DMS153 treated with DMSO at 0.1 percent for 48 hours (cell line): ENCODE results near the gene AP3S2.
A peak's percentile ranks its signal among the peaks of the same experiment; 100 is the strongest.
"Not testable (repeated sequence)": the region's sequence is repeated elsewhere in the genome, so short reads cannot be mapped to it uniquely, and the experiment has no call there.

Source experiments
- DNase-seq: peaks from one replicate; lab custom pipeline; 2025; ENCODE audit not compliant: unreplicated experiment; lab: John Stamatoyannopoulos, UW

The AP3S2 gene

GRCh38 chr15:89903858-89904130, 10.0 kb upstream of the AP3S2 start:
- DNase-seq, result no peak

GRCh38 chr15:89903015-89903857, 9.4 kb upstream of the AP3S2 start:
- no peak for DNase-seq

GRCh38 chr15:89900849-89901248, 7.1 kb upstream of the AP3S2 start:
- DNase-seq, result no peak

DNA sequence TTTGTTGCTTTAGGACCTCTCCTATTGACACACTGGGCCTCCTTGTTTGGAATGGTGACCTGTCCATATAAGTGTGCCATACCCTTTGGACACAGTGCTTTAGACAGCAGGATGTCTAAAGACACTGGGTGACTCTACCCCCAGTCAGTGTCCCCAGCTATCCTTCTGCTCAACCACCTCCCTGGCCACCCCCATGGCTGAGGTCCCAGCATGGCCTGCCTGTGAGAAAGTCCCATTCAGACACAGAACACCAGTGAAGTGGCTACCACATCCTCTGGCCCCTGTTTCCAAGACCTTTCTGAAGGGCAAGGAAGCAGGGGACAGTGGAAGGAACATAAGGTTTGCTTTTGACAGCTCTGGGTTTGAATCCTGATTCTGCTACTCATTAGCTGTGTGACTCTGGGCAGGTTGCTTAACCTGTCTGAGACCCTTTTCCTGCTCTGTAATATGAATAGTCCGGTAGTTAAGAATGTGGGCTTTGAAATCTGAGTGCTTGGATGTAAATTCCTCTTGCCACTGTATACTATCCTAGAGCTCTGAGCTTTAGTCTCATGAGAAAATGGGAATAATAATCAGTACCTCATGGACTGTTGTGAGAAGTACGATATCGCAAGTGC, 6.3 kb upstream of the AP3S2 start:
- no peak for DNase-seq

- no peak for DNase-seq
These were observed 5.6 kb upstream of the AP3S2 start for GRCh38 chr15:89899295-89899945.

DNA sequence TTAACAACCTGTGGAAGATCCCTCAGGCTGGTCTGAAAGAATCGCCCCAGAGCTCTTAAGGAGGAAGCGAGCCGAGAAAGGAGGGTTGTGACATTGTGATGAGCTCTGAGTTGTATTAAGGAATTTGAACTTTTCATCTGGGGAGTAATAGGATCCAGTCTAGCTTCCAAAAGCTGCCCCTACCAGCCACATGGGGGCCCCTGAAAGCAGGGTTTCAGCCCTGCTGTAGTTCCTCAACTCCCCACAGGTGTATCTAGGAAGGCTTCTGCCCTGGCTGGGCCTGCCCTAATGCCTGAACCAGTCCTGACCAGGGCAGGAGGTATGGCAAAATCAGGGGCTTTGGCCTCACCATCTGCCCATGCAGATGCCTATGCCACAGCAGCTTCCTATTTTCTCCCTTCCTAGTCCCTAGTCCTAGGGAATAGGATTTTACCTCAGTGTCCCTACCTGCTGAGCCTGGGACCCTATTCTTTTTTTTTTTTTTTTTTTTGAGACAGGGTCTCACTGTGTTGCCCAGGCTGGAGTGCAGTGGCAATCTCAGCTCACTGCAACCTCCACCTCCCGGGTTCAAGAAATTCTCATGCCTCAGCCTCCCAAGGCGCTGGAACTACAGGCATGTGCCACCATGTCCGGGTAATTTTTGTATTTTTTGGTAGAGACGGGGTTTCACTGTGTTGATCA, 5.0 kb upstream of the AP3S2 start:
- peak; percentile 15 for DNase-seq

GRCh38 chr15:89898146-89898545, 4.4 kb upstream of the AP3S2 start:
- DNase-seq, result no peak

DNA sequence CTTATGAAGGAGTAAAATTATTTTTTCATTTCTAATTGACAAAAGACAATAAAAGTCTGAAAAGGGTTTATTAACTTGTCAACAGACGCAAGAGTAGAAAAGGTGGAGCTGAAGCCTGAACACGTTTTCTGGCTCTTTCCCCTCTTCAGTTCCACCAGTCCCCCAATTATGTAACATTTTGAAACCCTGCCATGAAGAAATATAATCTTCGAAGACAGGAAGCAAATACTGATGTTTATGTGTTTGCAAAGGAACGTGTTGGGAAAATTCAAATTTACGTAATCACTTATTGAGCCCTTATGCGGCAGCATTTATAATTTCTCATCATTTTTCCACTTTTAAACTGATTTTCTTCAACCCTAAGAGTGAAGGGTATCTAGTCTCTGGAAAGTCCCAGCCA, 767 bp downstream of the AP3S2 start:
- DNase-seq, result no peak

DNA sequence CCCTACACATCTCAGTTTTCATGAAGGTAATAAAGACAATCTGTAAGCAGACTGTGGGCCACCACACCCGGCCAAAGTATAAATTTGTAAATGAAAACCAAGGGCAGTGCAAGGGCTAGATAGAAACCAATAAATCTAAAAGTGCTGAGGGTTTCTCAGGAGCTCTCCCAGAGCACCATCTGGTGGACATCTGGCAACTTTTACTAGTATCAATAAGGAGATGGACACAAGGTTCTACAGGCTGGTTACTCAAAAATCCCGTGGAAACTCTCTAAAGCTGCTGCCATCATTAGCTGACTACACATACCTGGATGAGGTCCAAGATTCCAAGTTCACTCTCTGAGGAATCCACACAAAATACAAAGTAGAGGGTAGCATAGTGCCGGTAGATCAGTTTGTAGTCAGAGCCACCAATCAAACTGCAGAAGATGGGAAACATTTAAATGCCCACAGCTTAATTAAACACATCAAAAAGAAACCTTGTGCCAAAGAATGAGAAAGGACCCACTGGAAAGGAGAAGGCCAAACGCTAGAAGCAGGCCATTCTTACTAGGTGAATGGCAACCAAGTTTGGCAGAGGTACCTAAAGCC, 5.5 kb downstream of the AP3S2 start:
- DNase-seq, result no peak

GRCh38 chr15:89885611-89886010, 8.2 kb downstream of the AP3S2 start:
- no peak for DNase-seq

DNA sequence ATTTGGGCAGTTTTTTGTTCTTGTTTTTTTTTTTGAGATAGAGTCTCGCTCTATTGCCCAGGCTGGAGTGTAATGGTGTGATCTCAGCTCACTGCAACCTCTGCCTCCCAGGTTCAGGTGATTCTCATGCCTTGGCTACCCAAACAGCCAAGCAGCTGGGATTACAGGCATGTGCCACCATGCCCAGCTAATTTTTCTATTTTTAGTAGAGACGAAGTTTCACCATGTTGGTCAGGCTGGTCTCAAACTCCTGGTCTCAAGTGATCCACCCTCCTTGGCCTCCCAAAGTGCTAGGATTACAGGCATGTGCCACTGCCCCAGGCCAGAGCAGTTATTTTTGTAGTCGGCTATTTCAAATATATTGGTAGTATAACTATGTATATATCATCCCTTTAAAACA, 8.6 kb downstream of the AP3S2 start:
- DNase-seq, result not testable (repeated sequence)

- no peak for DNase-seq
These were observed 10.3 kb downstream of the AP3S2 start for GRCh38 chr15:89883518-89883917.

DNA sequence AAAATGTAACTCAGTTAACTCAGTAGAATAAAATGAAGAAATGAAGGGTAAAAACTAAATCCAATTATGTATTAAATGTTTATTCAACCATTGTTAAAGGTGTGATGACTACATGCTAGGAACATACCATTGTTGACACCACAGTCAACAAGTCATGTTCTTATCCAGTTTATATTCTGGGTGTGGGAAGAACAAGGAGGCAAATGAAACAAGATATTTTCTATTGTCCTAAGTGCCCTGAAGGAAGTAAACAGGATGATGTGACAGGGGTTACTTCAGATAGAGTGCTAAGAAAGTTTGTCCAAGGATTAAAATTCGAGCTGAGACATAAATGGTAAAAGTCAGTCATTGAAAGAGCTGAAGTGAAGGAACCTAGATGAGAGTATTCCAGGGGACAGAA, 13.1 kb downstream of the AP3S2 start:
- DNase-seq, result no peak

GRCh38 chr15:89878323-89878722, 15.5 kb downstream of the AP3S2 start:
- DNase-seq, result no peak

- no peak for DNase-seq
These were observed 16.7 kb downstream of the AP3S2 start for GRCh38 chr15:89877083-89877425.

DNA sequence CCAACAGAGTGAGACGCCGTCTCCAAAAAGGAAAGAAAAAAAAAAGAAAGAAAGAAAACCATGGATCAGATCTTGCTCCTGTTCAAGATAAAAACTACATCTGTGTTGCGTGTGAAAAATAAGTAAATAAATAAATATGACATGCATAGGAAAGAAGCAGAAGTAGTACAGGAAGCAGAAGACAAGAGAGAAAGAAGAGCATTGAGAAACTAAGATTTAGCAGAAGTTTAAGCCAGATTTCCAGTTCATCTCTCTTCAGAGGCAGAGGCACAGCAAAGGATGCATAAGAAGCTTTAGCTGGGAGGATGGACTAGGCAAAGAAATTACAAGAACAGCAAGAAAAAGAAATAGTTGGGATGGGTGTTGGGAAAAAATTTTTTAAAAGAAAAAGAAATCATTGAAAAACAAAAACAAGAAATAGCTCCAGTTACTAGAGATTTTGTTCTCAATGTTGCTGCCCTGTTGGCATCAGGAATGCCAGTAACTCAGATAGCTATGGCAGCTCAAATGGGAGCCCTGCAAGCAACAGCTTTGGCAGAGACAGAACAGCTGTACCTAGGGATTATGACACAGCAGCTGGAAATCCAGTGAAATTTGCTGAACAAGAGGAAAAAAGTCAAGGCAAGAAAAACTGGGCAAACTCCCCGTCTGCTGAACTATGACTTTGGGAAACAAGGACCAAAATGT, 17.3 kb downstream of the AP3S2 start:
- DNase-seq, result no peak

- no peak for DNase-seq
These were observed 18.1 kb downstream of the AP3S2 start for GRCh38 chr15:89875741-89876140.

DNA sequence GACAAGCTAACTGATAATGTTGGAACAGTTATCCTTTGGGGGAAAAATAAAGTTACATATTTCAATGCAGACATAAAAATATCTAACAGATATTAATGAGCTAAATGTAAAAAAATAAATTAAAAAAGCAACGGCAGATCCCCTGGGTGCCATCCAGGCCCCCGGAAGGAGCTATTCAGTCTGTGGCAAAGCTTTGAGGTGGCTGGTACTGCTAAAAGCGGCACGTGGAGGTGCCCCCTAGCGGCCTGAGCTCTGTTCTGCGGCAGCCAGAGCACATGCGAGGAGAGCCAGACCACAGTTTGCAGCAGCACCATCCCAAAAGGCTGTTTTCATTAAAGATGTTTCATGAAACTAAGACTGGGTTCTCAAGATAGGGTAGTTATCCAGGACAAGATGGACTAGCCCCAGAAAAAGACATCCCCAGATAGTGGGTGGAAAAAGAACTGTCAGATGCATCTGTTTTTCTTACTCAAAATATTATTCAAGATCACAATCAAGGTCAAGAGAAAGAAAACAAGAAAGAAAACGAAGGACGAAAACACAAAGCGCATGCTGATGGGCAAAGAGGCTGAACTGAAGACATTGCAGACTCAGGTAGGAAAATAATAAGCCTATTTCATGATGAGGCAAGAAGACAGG, 18.7 kb downstream of the AP3S2 start:
- peak; percentile 18 for DNase-seq

DNA sequence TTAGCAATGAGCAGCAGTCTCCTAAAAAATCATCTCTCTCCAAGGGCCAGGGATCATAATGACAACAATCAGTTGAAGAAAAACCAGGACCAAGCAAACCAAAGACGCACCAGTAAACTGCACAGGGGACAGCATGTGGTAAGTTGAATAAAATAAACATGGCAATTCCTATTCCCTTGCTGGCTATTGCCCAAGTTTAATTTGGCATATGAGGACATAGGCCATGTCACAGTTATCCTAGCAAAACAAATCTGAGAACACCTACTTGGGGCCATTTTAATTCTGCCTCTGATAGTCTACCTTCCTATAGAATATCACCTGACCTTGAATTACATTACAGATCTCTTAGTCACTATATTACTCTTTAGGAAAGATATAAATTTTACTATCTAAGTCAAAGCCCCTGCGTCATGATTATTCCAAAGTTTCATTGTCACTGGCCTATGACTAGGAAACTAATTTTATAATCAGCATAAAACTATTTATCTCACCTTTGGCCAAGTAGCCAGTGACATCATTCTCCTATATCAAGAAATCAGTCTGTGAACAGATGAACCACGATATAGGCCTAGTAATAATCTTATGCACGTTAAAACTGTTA, 23.0 kb downstream of the AP3S2 start:
- no peak for DNase-seq

DNA sequence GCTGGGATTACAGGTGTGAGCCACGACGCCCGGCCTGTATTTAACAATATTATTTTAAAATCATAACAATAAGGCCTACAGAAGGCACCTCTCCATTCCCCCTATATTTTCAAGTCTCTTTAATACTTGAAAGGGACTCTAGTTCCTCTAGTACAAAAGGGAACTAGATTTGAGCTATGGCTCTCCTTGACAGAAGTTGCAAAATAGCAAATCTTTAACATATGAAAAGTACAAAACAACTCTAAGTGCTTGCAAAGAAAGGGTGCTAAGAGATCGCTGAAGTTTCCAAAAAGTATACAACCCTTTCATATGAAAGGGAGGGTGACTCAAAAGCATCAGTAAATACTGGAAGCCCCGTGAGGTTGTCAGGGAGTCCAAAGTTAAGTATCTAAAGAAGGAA, 23.8 kb downstream of the AP3S2 start:
- no peak for DNase-seq
